Activated CD4-positive, alpha-beta T cell treated with anti-CD3 and anti-CD28 coated beads, Interleukin-2, amount 50 U/mL, for 16 hours (primary cell): ENCODE data around the gene DIPK1B.

Experiments
- DNase-seq: peaks from one replicate; pipeline ENCODE4 v3.0.0-alpha.2; 2020

The DIPK1B gene

DNA sequence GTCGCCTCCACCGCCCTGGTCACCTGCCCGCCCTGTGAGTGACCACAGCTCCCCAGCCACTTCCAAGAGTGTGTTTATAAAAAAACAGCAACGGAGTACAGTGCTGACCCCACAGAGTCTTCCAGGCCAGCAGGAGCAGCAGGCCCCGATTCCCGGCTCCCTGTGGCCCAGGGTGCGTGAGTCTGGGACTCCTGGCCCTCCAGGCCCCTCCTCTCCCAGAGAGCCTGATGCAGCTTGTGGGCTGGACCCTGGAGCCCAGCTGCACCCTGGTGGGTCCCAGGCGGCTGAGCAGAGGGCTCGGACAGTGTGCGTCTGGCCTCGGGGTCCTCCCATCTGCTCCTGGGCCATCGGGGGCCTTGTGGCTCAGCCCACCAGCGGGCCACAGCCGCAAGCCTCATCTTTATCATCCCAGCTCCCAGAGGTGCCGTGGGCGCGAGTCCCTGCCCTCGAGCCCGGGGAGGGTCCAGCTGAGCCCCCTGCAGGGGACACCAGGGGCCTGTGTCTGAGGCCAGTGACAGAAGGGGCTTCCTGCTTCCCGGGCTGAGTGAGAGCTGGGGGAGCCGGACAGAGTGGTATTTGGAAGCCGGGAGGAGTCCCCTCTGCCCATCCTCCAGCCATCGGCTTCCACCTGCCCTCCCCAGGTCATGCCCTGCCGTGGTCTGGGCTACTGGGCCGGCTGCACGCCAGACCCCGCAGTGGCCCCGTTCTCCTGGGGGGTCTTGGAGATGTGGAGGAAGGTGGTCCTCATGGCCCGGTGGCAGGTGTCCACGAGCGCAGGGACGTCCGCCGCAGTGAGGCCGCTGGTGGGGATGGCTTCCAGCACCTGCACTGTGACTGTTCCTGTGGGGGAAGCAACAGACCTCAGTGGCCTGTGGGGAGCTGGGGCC, 39.0 kb upstream of the DIPK1B start:
- DNase-seq: no peak

DNA sequence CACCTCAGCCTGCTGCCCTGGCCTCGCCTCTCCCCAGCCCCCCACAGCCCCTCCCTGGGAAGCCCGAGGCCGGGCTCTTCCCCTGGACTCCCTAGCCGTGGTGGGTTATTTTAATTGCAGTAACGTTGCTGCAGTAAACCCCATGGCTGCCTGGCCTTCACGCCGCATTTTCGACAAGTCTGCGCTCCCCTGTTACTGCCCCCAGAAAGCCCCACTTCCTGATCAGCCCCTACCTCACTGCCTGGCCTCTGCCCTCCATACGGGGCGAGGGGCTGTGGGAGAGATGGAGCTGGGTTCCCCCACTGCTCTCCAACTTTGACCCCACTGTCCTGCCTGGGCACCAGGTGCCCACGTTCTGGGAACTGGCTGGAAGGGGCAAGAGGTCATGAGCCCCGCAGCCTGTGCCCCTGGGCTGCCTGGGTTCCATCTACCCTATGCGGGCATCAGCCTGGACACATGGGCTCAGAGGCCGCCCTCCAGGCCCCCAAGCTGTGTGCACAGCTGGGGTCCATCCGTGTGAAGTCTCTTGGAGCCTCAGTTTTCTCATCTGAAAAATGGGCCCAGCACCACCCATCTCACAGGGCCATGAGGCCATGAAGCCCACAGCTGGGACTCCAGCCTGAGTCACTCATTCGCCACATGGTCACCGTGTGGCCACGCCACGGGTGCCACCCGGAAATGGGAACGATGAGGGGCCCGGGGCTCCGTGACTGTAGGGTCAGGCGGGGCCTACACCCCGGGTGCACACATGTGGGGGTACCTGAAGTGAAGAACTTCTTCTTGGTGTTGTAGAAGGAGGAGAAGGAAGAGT, 38.2 kb upstream of the DIPK1B start:
- DNase-seq: no peak

DNA sequence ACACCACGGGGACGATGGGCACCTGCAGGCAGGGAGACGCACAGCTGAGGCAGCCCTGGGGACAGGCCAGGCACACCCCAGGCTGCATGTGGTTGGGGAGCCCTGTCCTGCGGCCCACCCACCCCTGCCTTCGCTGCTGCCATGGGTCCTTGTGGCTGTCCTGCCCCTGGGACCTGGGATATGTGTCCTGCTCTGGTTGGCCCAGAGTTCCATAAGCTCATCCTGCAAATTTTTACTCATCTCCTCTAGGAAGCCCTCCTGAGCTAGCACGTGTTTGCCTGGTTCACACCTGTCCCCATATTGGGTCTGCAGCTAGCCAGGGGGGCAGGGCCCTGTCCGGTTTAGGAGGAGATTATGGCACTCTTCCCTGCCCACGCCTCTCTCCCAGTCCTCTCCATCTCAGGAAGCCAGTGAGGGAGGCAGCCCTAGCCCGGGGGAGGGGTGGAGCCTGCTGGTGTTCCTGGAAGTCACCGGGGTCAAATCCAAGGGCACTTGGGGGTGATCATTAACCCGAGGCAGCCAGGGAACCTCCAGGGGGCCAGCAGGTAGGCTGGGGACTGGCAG, 37.5 kb upstream of the DIPK1B start:
- DNase-seq: no peak

DNA sequence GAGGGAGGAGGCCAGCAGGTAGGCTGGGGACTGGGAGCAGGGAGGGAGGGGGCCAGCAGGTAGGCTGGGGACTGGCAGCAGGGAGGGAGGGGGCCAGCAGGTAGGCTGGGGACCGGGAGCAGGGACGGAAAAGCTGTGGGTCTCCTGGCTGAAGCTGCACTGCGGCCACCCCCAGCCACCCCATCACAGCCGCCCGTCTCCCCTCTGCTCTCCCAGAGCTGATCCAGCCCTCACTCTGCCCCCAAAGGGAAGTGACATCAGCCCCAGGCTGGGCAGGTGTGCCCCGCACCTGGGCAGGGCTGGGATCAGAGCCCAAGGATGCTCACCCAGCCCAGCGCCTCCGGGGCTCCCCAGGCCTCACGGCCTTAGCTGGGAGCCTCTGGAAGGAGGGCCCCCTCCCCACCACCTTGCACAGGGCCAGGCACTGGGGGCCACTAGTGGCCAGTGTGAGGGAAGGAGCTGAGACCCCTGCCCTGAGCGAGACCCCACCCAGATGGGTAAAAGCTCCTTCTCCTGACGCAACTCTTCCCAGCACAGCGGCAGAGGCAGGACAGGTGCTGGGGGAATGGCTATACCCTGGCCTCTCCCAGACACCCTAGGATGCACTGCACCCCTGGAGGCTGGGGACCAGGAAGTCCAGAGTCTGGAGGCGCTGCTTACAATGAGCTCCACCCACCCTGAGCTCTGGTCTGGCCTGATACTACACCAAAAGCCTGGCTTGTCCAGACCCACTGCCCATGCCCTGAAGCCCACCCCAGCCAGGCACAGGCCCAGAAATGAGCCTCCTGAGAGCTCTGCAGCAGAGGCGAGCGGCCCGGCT, 36.7 kb upstream of the DIPK1B start:
- no peak for DNase-seq

DNA sequence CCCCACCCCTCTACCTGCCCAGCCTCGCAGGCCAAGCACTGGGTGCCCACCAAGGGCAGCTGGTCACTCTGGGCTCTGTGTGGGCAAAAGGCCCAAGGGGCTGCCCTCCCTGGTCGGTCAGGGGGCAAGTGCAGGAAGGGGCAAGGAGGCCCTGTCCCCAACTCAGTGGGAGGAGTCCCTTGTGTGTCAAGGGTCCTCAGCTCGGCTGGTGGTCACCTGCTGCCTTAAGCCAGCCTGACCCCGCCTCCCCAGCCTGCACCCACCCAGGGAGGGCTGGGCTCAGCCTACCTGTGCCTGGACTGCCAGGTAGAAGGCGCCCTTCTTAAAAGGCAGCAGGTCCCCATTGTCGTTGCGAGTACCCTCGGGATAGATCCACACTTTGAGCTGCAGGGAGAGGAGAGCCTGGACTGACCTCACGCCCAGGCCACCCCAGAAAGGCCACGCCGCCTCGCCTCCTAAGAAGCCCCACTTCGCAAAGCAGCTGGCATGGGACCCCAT, 36.0 kb upstream of the DIPK1B start:
- DNase-seq: no peak

DNA sequence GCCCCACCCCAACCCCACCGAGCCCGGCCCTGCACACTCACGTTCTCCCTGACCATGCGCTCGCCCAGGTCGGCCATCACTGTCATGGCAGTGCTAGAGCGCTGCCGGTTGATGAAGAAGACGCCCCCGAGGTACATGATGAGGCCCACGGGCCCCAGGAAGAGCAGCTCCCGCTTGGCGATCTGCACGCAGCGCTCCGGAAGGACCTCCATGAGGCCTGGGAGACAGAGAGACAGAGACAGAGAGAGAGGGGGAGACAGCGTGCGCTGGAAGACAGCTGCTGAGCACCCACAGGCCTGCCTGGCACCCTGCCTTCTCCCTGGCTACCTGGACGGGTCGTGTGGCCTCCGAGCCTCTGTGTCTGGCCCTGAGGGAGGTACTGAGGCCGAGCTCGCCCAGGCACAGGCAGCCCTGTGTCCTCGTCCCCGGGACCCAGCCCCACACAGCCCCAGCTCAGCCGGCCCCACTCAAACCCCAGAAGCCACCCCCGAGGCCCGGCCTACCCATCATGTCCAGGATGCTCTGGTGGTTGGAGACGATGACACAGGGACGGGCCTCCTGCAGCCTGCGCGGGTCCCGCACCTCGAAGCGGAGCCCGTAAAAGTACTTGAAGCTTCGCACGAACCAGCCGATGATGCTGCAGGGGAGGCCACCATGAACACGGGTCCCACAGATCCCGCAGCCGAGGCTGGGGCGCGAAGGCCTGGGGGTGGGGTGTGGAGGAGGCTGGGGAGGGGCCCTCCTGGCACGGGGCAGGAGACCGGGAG, 35.3 kb upstream of the DIPK1B start:
- no peak for DNase-seq

DNA sequence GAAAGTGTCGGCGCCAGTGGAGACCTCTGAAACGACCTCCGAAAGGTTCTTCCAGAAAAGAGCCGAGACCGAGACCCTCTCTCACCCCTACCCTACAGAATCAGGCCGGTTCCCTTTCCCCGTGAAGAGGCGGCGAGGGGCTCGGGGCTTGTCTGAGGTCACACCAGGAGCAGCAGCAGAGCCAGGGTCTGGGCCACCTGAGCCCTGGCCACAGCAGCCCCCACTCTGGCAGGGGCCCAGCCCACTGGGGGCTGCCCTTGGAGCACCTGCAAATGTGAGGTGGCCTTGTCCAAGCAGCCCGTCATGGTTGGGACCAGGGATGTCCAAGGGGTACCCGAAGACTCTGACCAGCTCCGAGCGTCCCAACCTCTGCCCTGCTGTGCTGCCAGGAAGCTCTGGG, 34.3 kb upstream of the DIPK1B start:
- DNase-seq: no peak

DNA sequence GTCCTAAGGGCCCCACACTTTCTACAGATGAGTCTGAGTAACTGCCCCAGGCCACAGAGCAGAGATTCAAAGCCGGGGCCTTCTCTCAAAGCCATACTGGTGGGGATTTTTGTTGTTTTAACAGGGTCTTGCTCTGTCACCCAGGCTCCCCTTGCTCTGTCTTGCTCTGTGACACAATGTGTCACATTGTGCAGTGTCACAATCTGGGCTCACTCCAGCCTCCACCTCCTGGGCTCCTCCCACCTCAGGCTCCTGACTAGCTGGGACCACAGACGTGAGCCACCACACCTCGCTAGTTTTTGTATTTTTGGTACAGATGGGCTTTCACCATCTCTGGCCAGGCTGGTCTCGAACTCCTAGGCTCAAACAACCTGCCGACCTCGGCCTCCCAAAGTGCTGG, 33.7 kb upstream of the DIPK1B start:
- no peak for DNase-seq

DNA sequence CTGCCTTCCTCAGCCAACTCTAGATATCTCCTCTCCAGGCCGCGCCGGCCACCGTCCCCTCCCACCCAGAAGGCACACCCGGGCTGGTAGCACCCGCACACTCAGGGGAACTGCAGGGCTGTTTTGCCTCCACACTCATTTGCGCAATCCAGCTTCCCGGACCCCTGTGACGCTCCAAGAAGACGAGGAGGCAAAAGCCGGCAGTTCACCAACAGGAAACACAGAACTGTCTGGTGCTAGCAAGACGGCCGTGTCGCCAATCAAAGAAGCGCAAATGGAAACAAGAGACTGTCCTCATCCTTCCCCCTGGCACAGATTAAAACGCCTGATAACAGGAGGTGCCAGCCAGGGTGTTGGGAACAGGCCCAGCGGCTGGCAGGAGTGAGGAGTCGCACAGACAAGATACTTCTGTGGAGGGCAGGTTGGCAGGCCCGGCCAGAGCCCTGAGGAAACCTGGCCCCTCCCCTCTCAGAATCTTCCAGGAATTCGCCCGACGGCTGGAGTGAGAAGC, 32.9 kb upstream of the DIPK1B start:
- no peak for DNase-seq

DNA sequence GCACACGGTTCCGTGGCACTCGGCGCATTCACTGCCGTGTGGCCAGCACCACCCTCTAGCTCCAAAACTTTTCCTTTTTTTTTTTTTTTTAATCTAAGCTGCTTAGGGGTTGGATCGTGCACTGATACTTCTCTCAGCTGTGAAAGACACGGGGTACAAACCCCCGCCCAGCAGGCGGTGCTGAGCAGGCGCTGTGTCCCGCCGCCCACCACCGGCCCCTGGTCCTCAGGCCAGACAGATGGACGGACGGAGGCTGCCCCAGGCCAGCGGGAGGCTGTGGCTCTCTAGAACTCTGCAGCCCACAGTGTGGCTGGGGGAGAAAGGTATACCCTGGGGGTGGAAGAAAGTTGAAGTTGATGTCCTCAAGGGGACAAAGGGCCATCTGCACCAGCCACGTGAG, 31.3 kb upstream of the DIPK1B start:
- DNase-seq: no peak

DNA sequence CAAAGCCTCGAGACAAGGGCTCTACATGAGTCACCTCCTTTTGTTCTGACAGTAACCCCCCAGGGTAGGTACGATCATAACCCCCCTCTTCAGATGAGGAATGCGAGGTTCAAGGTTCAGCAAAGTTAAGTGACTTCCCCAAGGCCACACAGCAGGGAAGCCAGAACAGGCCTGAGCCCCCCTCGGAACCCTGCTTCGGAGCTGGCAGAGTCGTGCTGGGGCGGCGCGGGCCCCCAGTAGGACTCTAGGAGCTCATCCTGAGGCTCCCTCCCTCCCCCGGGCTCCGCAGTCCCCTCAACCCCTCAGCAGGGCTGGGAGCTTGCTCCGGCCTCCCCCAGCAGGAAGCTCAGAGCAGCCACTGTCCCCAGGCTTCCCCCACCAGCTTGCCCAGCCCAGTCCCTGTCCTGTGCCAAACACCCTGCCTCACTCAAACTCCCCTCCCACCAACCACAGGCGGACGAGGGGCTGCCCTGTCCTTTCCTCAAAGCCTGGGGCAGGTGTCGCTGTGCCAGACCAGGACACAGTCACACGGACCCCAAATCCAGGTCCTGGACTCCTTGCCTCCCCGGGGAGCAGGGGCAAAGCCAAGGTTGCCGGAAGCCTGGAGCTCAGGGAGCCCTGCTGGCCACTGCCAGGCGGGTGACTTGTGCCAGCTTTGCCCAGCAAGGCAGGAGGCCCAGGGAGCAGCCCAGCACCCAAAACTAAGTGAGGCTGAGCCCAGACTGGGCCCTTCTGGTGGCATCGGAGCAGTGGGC, 30.2 kb upstream of the DIPK1B start:
- no peak for DNase-seq

DNA sequence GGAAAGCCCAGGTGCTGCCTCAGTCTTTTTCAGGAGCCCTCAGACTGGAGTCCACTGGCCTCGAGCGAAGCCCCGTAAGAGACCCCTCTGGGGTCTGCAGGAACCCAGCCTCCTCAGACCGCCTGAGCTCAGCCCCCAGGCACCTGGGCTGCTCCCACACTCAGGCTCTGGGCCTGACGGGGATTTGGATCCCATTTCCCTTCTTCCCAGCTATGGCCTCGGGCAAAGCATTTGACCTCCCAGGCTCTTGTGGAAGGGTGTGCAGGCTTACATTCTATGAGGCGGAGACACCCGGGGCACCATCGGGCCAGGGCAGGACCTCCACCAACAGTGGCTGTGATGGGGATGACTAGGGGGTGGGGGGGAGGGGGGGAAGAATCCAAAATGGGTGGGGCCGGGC, 29.7 kb upstream of the DIPK1B start:
- no peak for DNase-seq

DNA sequence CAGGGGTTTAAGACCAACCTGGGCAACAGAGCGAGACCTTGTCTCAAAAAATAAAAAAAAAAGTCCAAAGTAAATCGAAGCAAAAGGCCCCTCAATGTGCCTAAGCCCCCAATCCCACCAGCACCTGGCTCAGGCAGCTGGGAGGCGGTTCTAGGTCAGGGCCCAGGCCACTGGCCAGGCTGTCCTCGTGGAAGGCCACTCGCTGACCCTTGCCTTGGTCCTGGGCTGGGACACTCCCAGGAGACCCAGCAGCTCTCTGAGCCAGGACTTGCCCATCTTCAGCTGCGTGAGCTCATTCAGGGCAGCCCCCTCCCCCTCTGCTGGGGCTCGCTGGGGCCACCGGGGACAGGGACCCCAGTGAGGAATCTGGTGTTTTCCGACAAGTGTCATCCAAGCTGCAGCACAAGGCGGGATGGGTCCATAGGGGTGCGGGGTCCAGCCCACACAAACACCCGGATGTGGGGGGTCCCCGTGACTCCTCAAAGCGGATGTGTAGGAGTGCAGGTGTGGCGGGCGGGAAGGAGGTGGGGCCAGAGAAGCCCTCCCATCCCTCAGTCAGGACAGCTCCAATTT, 29.1 kb upstream of the DIPK1B start:
- no peak for DNase-seq

DNA sequence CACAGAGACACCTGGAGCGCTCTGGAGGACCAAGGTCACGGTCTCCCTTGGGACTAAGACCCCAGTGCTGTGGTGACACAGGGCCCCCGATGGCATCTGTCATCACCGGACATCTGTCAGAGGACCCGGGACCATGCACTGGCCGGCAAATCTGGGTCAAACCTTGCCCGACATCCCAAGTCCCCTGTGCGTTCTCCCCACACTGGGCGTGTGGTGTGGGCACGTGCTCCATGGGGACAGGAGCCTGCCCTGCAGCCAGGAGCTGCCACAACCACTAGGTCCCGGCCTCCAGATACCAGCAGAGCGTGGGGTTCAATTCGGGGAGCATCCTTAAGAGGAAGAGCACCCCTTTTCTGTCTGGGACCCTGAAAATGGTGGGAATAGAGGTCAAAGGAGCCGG, 28.6 kb upstream of the DIPK1B start:
- DNase-seq: no peak

DNA sequence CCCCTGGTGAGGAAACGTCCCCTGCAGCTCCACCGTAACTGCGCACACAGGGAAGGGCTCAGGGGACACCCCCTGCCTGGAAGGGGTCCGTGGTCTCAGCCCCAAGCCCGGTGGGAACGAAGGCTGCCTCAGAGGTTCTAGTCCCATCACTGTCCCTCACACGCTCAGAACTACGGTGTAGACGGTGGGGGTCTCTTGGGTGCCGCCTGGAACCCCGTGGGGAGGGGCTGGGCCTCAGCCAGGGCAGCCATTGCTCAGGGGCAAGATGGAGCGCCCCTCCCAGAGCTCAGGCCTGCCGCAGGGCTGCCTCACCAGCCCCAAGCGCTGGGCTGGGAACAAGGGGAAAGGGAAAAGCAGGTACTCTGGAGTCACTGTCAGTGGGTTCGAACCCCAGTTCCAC, 28.0 kb upstream of the DIPK1B start:
- DNase-seq: no peak

DNA sequence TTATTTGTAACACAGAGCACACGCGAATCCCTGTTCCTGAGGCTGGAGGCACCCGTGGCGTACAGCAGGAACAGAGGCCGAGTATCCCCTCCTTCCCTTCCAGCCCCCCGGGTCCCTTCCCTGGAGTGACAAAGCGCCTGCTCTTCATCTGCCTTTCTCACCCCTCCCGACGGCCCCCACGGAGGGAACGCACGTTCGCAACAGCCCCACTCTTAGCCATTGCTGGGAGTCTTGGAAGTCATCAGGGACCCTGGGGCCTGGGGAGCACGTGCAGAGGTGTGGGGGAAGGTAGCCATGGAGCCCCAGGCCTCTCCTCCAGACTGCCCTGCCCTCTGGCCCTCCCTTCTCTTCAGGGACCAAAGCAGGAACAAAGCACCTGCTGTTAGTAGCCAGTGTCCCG, 27.6 kb upstream of the DIPK1B start:
- no peak for DNase-seq

DNA sequence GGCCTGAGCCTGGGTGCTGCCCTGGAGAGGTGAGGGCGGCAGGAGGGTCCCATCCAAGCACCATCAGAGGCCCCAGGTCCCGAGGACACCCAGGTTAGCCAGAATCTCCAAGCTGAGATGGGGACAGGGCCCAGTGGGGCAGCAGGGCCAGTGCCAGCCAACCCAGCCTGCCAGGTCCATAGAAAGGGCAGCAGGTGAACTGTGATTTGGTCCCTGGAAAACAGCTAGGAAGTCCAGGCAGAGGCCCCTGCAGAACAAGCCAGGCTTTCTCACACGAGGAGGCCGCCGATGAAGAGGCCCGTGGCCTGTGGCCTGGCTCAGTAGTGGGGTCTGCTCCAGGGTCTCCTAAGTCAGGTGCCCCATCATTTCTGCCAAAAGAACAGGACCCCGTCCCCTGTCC, 27.2 kb upstream of the DIPK1B start:
- DNase-seq: no peak

DNA sequence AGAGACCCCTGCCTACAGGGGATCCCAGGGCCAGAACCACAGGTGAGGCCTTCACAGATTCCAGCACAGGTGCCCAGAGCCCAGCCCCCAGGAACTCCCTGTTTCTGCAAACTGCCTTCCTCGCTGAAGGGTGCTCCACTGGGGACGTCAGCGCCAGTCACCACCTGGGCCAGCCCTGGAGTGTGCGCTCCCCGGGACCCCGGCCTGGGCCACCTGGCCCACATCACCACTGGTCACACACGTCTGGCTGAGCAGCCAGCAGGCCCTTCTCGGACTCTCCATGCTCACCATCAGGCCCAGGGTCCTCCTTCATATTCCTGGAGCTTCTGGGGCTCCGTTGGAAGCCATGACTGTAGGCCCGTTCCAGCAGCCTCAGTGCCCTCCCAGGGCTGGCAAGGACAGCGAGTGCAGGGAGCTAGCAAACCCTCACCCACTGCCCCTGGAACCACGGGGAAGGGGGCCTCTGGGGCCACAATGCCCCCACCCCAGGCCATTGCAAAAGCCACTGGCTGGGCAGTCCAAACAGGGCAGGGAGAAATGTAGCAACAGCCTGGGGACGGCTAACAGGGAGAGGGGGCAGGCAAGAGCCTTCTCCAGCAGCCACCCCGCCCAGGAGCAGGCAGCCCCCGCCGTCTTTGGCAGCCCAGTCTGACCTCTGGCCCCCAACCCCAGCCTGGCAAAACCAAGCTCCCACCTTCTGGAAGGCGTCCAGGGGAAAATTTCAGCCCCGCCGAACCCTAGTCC, 26.4 kb upstream of the DIPK1B start:
- no peak for DNase-seq

DNA sequence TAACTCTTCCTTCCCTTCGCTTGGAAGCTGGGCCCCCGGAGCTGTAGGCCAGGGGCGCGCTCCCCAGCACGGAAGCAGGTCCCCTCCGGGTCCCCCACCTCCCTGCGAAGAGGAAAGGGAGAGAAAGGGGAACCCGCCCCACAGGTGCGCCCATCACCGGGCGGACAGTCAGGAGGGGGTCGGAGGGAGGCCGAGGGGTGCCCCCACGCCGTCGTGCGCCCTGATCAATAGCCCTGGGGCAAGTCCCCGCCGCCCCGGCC, 25.9 kb upstream of the DIPK1B start:
- DNase-seq: no peak
